ENCODE data around the gene KNDC1. TPM values are rescaled to one million over a fixed set of nuclear protein-coding genes. Genes with fewer than 3 reads are reported as not detected.

Gene KNDC1
- total and polyA plus RNA-seq, 2 donors (not counting 3 experiments of a cell fraction or from before 2014, with no cell fraction given) = not detected

- H3K9me1 ChIP-seq (replicated peaks; ENCODE audit: control insufficient read depth, extremely low read depth, insufficient read depth, low read length) = no peaks in the 10 kb centered on the region
- CTCF ChIA-PET = no interaction called here
- H3K27ac ChIP-seq (ENCODE audit: insufficient read depth, low read depth, low read length) = no peak overlapping the region
- intact Hi-C loops (cut with micrococcal nuclease) = no loop called here
- no peaks in the 10 kb centered on the region for H3K27me3 ChIP-seq (ENCODE audit: control insufficient read depth in 2 of 2, insufficient read depth in 2 of 2, low read length in 2 of 2)
- no peaks in the 10 kb centered on the region for H3K79me2 ChIP-seq (ENCODE audit: control insufficient read depth, insufficient read depth, low read length)
- no peak overlapping the region for H3K4me3 ChIP-seq (replicated peaks in 1 of 3; ENCODE audit: insufficient read depth in 1 of 3, low read depth in 1 of 3, low read length in 3 of 3)
- H3K36me3 ChIP-seq (ENCODE audit: control insufficient read depth in 2 of 2, extremely low read depth in 1 of 2, insufficient read depth in 2 of 2, low read length in 2 of 2) = no peaks in the 10 kb centered on the region
- H3K9me3 ChIP-seq (replicated peaks; ENCODE audit: control insufficient read depth, insufficient read depth, low read length) = no peaks in the 10 kb centered on the region
- DNase-seq (ENCODE audit: low read depth, low spot score) = no peak
- no peaks in the 10 kb centered on the region for H4K20me1 ChIP-seq (replicated peaks; ENCODE audit: control insufficient read depth, extremely low read depth, insufficient read depth, low read length)
- POLR2A ChIA-PET = no interaction called here
- no peak for FAIRE-seq
- dilution Hi-C loops (cut with MboI; ENCODE audit: extremely low pct_ligation_motif_present, low sequenced_read_pairs) = no loop called here
- no peak overlapping the region for H3K4me2 ChIP-seq (ENCODE audit: insufficient read depth, low read length)
- no peak overlapping the region for H2AFZ ChIP-seq (ENCODE audit: low read depth, low read length)
- BruUV-seq (replicated peaks) = no TSS peak
- H3K4me1 ChIP-seq (ENCODE audit: control insufficient read depth, extremely low read depth, insufficient read depth, low read length) = no peaks in the 10 kb centered on the region
- TF ChIP-seq EZH2 (IDR thresholded peaks at IDR 0.05; ENCODE audit: borderline replicate concordance, low read depth, low read length, severe bottlenecking) (no peak), GATA2 (IDR thresholded peaks at IDR 0.05; ENCODE audit: insufficient read depth, insufficient read length, low read depth, low read length) (no peak), POLR2A (IDR thresholded peaks at IDR 0.05; ENCODE audit: low read depth, low read length) (no peak), MYC (IDR thresholded peaks at IDR 0.05; ENCODE audit: low read depth, low read length) (no peak), CTCF (IDR thresholded peaks at IDR 0.05; ENCODE audit: extremely low read depth in 1 of 2, insufficient read depth in 1 of 2, low read depth in 1 of 2, low read length in 2 of 2) (no peak), MAX (IDR thresholded peaks at IDR 0.05; ENCODE audit: insufficient read depth, insufficient read length) (no peak), POLR2AphosphoS5 (IDR thresholded peaks at IDR 0.05; ENCODE audit: insufficient read depth, low read depth, low read length) (no peak)
- H3K9ac ChIP-seq (replicated peaks; ENCODE audit: extremely low read depth, insufficient read depth, low read length) = no peak overlapping the region
Measured at GRCh38 chr10:133191651-133192050, 31.6 kb downstream of the KNDC1 start.
